ENCODE data around the gene RDH13. TPM values are rescaled to one million over a fixed set of nuclear protein-coding genes. Genes with fewer than 3 reads are reported as not detected.

RDH13 gene
- total and polyA plus RNA-seq, 2 of the 8 experiments (the other 6 are each of a cell fraction or from before 2014, with no cell fraction given): 15.9 to 31.5 TPM

DNA sequence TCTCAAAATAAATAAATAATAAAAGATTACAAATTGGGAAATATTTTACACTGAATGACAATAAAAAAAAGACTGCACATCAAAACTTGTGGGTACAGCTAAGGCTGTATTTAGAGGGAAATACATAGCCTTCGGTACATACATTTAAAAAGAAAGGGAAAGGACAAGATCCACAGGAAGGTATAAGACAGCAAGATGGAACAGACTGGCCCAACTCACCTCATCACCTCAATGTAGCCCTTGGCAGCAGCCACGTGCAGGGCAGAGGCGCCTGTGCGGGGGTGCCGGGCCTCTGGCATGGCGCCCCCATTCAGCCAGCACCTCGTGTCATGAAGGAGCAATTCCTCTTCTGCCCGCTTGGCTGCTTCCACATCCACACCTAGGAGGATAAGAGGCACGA lies 40.2 kb upstream of the RDH13 start:
- CTCF ChIA-PET (ENCODE audit: partially characterized antibody): interaction anchor here (1.3 to 3.0 kb wide), 2 partner anchors 8 to 14 kb away, joined by 6 to 16 read pairs; no protein-coding TSS in a partner anchor
- WGBS, 2 experiments (ENCODE audit: extremely low coverage in 1 of 2, insufficient coverage in 1 of 2, insufficient read length in 1 of 2, insufficient replicate concordance in 2 of 2, low coverage in 1 of 2, low lambda C conversion rate in 2 of 2, missing lambda C conversion rate in 1 of 2): 92% methylated on average over 9 of the region's 9 CpGs; no CpG with 5 or more reads in 1 of the 2 experiments
- POLR2A ChIA-PET (ENCODE audit: partially characterized antibody): interaction anchor here (0.7 to 1.5 kb wide), 2 partner anchors 9 to 15 kb away, joined by 4 read pairs; no protein-coding TSS in a partner anchor
- TF ChIP-seq CEBPB (IDR thresholded peaks at IDR 0.05; ENCODE audit: low read depth, low read length) (no peak), SIN3A (conservative IDR thresholded peaks at IDR 0.05 in 1 of 2, IDR thresholded peaks at IDR 0.05 in 1 of 2; ENCODE audit: low read depth in 1 of 2, low read length in 2 of 2) (no peak), BRCA1 (IDR thresholded peaks at IDR 0.05; ENCODE audit: low read depth, low read length) (no peak), SIX5 (IDR thresholded peaks at IDR 0.05; ENCODE audit: low read depth, low read length) (no peak), CTBP2 (IDR thresholded peaks at IDR 0.05; ENCODE audit: borderline replicate concordance, insufficient read depth, insufficient read length, low read length) (no peak), POLR2A (IDR thresholded peaks at IDR 0.05; ENCODE audit: control extremely low read depth in 1 of 2, low read depth in 2 of 2, low read length in 2 of 2) (no peak), YY1 (IDR thresholded peaks at IDR 0.05; ENCODE audit: low read depth, low read length) (no peak), NRF1 (IDR thresholded peaks at IDR 0.05; ENCODE audit: low read depth, low read length) (no peak)
- TF ChIP-seq, protein P1, sequence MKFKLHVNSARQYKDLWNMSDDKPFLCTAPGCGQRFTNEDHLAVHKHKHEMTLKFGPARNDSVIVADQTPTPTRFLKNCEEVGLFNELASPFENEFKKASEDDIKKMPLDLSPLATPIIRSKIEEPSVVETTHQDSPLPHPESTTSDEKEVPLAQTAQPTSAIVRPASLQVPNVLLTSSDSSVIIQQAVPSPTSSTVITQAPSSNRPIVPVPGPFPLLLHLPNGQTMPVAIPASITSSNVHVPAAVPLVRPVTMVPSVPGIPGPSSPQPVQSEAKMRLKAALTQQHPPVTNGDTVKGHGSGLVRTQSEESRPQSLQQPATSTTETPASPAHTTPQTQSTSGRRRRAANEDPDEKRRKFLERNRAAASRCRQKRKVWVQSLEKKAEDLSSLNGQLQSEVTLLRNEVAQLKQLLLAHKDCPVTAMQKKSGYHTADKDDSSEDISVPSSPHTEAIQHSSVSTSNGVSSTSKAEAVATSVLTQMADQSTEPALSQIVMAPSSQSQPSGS (IDR thresholded peaks at IDR 0.05; ENCODE audit: low read length): no peak
- TF ChIP-seq, protein P2, sequence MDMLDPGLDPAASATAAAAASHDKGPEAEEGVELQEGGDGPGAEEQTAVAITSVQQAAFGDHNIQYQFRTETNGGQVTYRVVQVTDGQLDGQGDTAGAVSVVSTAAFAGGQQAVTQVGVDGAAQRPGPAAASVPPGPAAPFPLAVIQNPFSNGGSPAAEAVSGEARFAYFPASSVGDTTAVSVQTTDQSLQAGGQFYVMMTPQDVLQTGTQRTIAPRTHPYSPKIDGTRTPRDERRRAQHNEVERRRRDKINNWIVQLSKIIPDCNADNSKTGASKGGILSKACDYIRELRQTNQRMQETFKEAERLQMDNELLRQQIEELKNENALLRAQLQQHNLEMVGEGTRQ (IDR thresholded peaks at IDR 0.05; ENCODE audit: low read length): no peak
- TF ChIP-seq, protein P3, sequence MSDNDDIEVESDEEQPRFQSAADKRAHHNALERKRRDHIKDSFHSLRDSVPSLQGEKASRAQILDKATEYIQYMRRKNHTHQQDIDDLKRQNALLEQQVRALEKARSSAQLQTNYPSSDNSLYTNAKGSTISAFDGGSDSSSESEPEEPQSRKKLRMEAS (IDR thresholded peaks at IDR 0.05): no peak

More for the DNA sequence above, 40.2 kb upstream of the RDH13 start:
- no peak overlapping the region for H2BK5ac ChIP-seq (ENCODE audit: low read depth, low read length)
- DNase-seq (ENCODE audit: low read depth in 1 of 2, low spot score in 2 of 2) (no peak), FAIRE-seq (no peak)
- no peak overlapping the region for H3K27ac ChIP-seq (ENCODE audit: low read depth, low read length)
- H4K20me1 ChIP-seq (replicated peaks in 1 of 2; ENCODE audit: control insufficient read depth in 1 of 2, insufficient read depth in 2 of 2, low read length in 2 of 2): peaks cover 17 to 25% of the 10 kb centered on the region in 2 experiments
- no peaks in the 10 kb centered on the region; a peak in 1 of 4 replicates for H3K79me2 ChIP-seq (ENCODE audit: control insufficient read depth in 1 of 2, insufficient read depth in 2 of 2, low read length in 2 of 2)
- no peaks in the 10 kb centered on the region for H3K27me3 ChIP-seq (replicated peaks in 1 of 4; ENCODE audit: control insufficient read depth in 3 of 4, extremely low read depth in 1 of 4, insufficient read depth in 3 of 4, low read length in 3 of 4)
- no peak overlapping the region for H4K5ac ChIP-seq (ENCODE audit: insufficient read length, low read depth, low read length)
- H2AFZ ChIP-seq (ENCODE audit: low read length): no peak overlapping the region
- H3K4me3 ChIP-seq (ENCODE audit: extremely low read depth in 1 of 4, insufficient read depth in 2 of 4, low read depth in 3 of 4, low read length in 4 of 4): no peak overlapping the region
- H2BK15ac ChIP-seq (ENCODE audit: low read length): no peak overlapping the region
- H3K4me2 ChIP-seq (ENCODE audit: insufficient read depth in 1 of 2, low read depth in 2 of 2, low read length in 2 of 2): no peak overlapping the region
- peaks cover 2 to 4% of the 10 kb centered on the region in 2 experiments; a peak in 2 of 4 replicates for H3K9me3 ChIP-seq (ENCODE audit: insufficient read depth in 2 of 2, low read depth in 1 of 2, low read length in 1 of 2)
- no peak overlapping the region for H3K4ac ChIP-seq (replicated peaks; ENCODE audit: insufficient read length, low read depth, low read length)
- no peaks in the 10 kb centered on the region for H3K23me2 ChIP-seq (ENCODE audit: low read depth, low read length)
- H3K56ac ChIP-seq (replicated peaks; ENCODE audit: insufficient read length, low read depth, low read length): no peak overlapping the region
- H3K14ac ChIP-seq (ENCODE audit: insufficient read length): no peak overlapping the region
- H3K36me3 ChIP-seq (ENCODE audit: control insufficient read depth in 2 of 4, insufficient read depth in 4 of 4, low read length in 3 of 4): peaks cover 0 to 2% (median 0%) of the 10 kb centered on the region in 4 experiments; a peak in 1 of 8 replicates
- H3K79me1 ChIP-seq (ENCODE audit: low read depth, low read length): peaks cover 5% of the 10 kb centered on the region; the same call in 1 of the 2 replicates
- H2BK12ac ChIP-seq (ENCODE audit: low read depth, low read length): no peak overlapping the region
- no peak overlapping the region for H4K91ac ChIP-seq (replicated peaks; ENCODE audit: insufficient read length, low read length)
- no peak overlapping the region for H3K23ac ChIP-seq (ENCODE audit: insufficient read length)
- no peak overlapping the region for H2AK5ac ChIP-seq (ENCODE audit: low read depth, low read length)
- no peak overlapping the region for H3K18ac ChIP-seq (ENCODE audit: extremely low read depth, low read length)
- H2BK20ac ChIP-seq (ENCODE audit: low read length): no peak overlapping the region
- no peak overlapping the region for H2BK120ac ChIP-seq (replicated peaks; ENCODE audit: low read depth, low read length)
- H4K8ac ChIP-seq (ENCODE audit: extremely low read depth, insufficient read depth, low read length): no peak overlapping the region
- peaks cover 0 to 2% (median 0%) of the 10 kb centered on the region in 4 experiments; a peak in 2 of 7 replicates for H3K4me1 ChIP-seq (replicated peaks in 1 of 4; ENCODE audit: control insufficient read depth in 3 of 4, insufficient read depth in 4 of 4, low read length in 3 of 4)
- no peak overlapping the region for H3K9ac ChIP-seq (replicated peaks in 1 of 4; ENCODE audit: extremely low read depth in 1 of 4, low read depth in 3 of 4, low read length in 3 of 4)
